SK-N-SH (cell line): ENCODE results near the gene NGF. TPM values are rescaled to one million over a fixed set of nuclear protein-coding genes. Genes with fewer than 3 reads are reported as not detected.
A peak's percentile ranks its signal among the peaks of the same experiment; 100 is the strongest.

Experiments
- CTCF ChIA-PET: fragments of 300-600, 350-600 bp; formaldehyde crosslinking; extraction: SDS; loops from one replicate; lab custom pipeline; 2021; lab: Yijun Ruan, JAX
- POLR2A ChIA-PET: fragments of 350-600 bp; sonication (Branson Sonifier 250); formaldehyde crosslinking; extraction: SDS; loops from one replicate; lab custom pipeline; 2020; ENCODE audit warnings: antibody characterized with exemption, inconsistent platforms; lab: Yijun Ruan, JAX
- DNase-seq: peaks from one replicate; pipeline ENCODE4 v3.0.0; 2012
- H2AFZ ChIP-seq: fragments of 200-600 bp; sonication (generic); 2 replicates; pipeline ENCODE4 v1.8.1; 2016; ENCODE audit warnings: antibody characterized with exemption, mild to moderate bottlenecking, low read depth
- H3F3A ChIP-seq: fragments of 200-600 bp; sonication (generic); replicated peaks from 2 replicates; pipeline ENCODE3; 2016; ENCODE audit warnings: antibody characterized with exemption, mild to moderate bottlenecking; ENCODE audit not compliant: insufficient read depth
- H3K27ac ChIP-seq, 2 experiments: fragments of 200-500 bp in 1 of 2; fragments of 200-600 bp in 1 of 2; sonication (Bioruptor generic) in 1 of 2; sonication (generic), shearing (Covaris generic) in 1 of 2; 2 replicates each; pipeline versions ENCODE4 v1.5.1 to v1.6.1; 2014 to 2016; ENCODE audit warnings: low read depth in 2 of 2, inconsistent platforms in 1 of 2, low read length in 1 of 2, mild to moderate bottlenecking in 1 of 2, mixed read lengths in 1 of 2
- H3K27me3 ChIP-seq: fragments of 200-600 bp; sonication (generic), shearing (Covaris generic); 2 replicates; pipeline ENCODE4 v1.6.1; 2016; ENCODE audit warnings: mixed run types; ENCODE audit not compliant: insufficient read depth
- H3K36me3 ChIP-seq, 2 experiments: fragments of 200-500 bp in 1 of 2; fragments of 200-600 bp in 1 of 2; sonication (Bioruptor generic) in 1 of 2; sonication (generic) in 1 of 2; replicated peaks in 1 of 2; 2 replicates each; pipeline versions ENCODE3 to v1.5.1; 2014 to 2016; ENCODE audit warnings: low read length in 1 of 2, mild to moderate bottlenecking in 1 of 2; ENCODE audit not compliant: insufficient read depth in 2 of 2, control insufficient read depth in 1 of 2
- H3K4me1 ChIP-seq, 2 experiments: fragments of 200-500 bp in 1 of 2; fragments of 200-600 bp in 1 of 2; sonication (Bioruptor generic) in 1 of 2; sonication (generic), shearing (Covaris generic) in 1 of 2; 2 replicates each; pipeline versions ENCODE4 v1.5.1 to v1.6.1; 2014 to 2016; ENCODE audit warnings: low read depth in 1 of 2, low read length in 1 of 2, mixed run types in 1 of 2; ENCODE audit not compliant: insufficient read depth in 2 of 2, control insufficient read depth in 1 of 2
- H3K4me2 ChIP-seq: fragments of 200-600 bp; sonication (generic), shearing (Covaris generic); 2 replicates; pipeline ENCODE4 v1.6.1; 2017; ENCODE audit warnings: mixed run types
- H3K4me3 ChIP-seq, 2 experiments: fragments of 200-500 bp in 1 of 2; fragments of 200-600 bp in 1 of 2; sonication (Bioruptor generic) in 1 of 2; sonication (generic), shearing (Covaris generic) in 1 of 2; 2 replicates each; pipeline versions ENCODE4 v1.5.1 to v1.8.1; 2014 to 2016; ENCODE audit warnings: low read depth in 2 of 2, inconsistent platforms in 1 of 2, low read length in 1 of 2, mild to moderate bottlenecking in 1 of 2, mixed read lengths in 1 of 2, moderate library complexity in 1 of 2
- H3K79me2 ChIP-seq: fragments of 200-600 bp; sonication (generic); 2 replicates; pipeline ENCODE4 v1.8.1; 2017; ENCODE audit warnings: mild to moderate bottlenecking; ENCODE audit not compliant: insufficient read depth
- H3K9ac ChIP-seq: fragments of 200-600 bp; sonication (generic); 2 replicates; pipeline ENCODE4 v1.6.1; 2017; ENCODE audit warnings: mixed run types
- H3K9me2 ChIP-seq: fragments of 200-600 bp; sonication (generic); 2 replicates; pipeline ENCODE4 v1.6.1; 2017; ENCODE audit warnings: mixed run types
- H3K9me3 ChIP-seq: fragments of 200-600 bp; sonication (generic); 2 replicates; pipeline ENCODE4 v1.6.1; 2017; ENCODE audit warnings: mixed run types, mild to moderate bottlenecking, moderate library complexity
- H4K20me1 ChIP-seq: fragments of 200-600 bp; sonication (generic); 2 replicates; pipeline ENCODE4 v1.6.1; 2017; ENCODE audit warnings: mild to moderate bottlenecking, mixed run types; ENCODE audit not compliant: insufficient read depth
- FOSL2 ChIP-seq: IDR thresholded peaks from 2 replicates; pipeline ENCODE4 v1.4.0; 2012; ENCODE audit warnings: low read depth, mild to moderate bottlenecking, moderate library complexity, borderline replicate concordance
- GABPA ChIP-seq: IDR thresholded peaks from 2 replicates; pipeline ENCODE4 v1.4.0; 2012; ENCODE audit warnings: low read depth, mild to moderate bottlenecking
- IRF3 ChIP-seq: fragments of 150-350 bp; IDR thresholded peaks from 2 replicates; pipeline ENCODE4 v1.6.1; 2016; ENCODE audit warnings: mild to moderate bottlenecking, low read depth, low read length
- NFIC ChIP-seq: IDR thresholded peaks from 2 replicates; pipeline ENCODE4 v1.4.0; 2012; ENCODE audit warnings: borderline replicate concordance
- NRF1 ChIP-seq: IDR thresholded peaks from 2 replicates; pipeline ENCODE4 v1.6.1; 2012; ENCODE audit warnings: low read depth, mild to moderate bottlenecking, low read length
- POLR2AphosphoS5 ChIP-seq: IDR thresholded peaks from 2 replicates; pipeline ENCODE4 v1.6.1; 2012; ENCODE audit warnings: low read depth, low read length
- RFX5 ChIP-seq: IDR thresholded peaks from 2 replicates; pipeline ENCODE4 v1.6.1; 2012; ENCODE audit warnings: mild to moderate bottlenecking, improper control_type of control experiment, low read length
- RXRA ChIP-seq: IDR thresholded peaks from 2 replicates; pipeline ENCODE4 v1.4.0; 2012; ENCODE audit warnings: low read depth, mild to moderate bottlenecking, borderline replicate concordance
- SMC3 ChIP-seq: IDR thresholded peaks from 2 replicates; pipeline ENCODE4 v1.6.1; 2012; ENCODE audit warnings: low read depth, low read length, improper control_type of control experiment
- USF2 ChIP-seq: fragments of 150-350 bp; IDR thresholded peaks from 2 replicates; pipeline ENCODE4 v1.6.1; 2017; ENCODE audit warnings: antibody characterized with exemption, low read length, low read depth, borderline replicate concordance
- ZBTB33 ChIP-seq: IDR thresholded peaks from 2 replicates; pipeline ENCODE4 v1.4.0; 2012; ENCODE audit warnings: low read depth, borderline replicate concordance
- WGBS: methylation state at CpG from one replicate; pipeline ENCODE4 v1.1.6; 2017; ENCODE audit warnings: low lambda C conversion rate; 5-methylcytosine and 5-hydroxymethylcytosine counted together
- polyA plus RNA-seq, 3 experiments: library from polyadenylated mRNA; depleted of rRNA; stranded (reverse); fragments of >200 nt; gene quantifications; 2 replicates each; pipeline ENCODE4 v1.2.3, GENCODE V29; 2012
- TF ChIP-seq, protein P1 (sequence below): fragments of 200-600 bp; sonication (generic); IDR thresholded peaks from 2 replicates; pipeline ENCODE4 v1.6.1; 2017; ENCODE audit warnings: antibody characterized with exemption, mild to moderate bottlenecking, moderate library complexity
- TF ChIP-seq, protein P2 (sequence below): IDR thresholded peaks from 2 replicates; pipeline ENCODE4 v1.4.0; 2012; ENCODE audit warnings: low read depth, borderline replicate concordance

The NGF gene
- polyA plus RNA-seq, 1 of the 3 experiments (the other 2 are of a cell fraction): 75.8 TPM

DNA sequence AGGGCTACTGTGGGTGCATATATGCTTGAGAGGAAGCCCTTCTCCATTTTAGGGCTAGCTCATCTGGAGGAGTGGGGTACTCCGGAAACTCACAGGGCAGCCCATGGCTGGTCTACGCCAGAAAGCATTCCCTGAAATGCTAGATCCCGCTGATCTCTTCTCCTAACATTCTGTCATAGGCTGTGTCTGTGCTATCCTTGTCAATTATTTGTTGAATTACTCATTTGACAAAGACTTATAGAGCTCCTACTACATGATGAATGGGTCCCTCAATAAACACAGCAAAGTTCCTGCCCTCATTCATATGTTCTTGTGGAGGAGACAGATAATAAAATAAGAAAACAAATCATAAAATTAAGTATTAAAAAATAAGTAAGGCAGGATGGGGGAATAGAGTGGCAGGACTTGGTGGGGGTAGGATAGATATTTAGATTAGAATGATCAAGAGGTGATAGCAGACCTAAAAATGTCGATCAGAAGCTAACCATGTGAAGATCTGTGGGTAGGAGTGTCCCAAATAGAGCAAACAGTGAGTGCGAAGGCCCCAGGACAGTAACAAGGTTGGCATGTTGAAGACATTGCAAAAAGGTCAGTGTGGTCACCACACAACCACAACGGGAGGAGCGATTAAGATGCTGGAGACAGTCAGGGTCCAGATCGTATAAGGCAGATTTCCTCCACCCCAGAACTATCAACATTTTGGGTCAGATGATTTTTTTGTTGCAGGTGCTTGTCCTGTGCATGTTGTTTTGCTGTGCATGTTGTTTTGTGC is 13.2 kb downstream of the NGF start:
- TF ChIP-seq RFX5 (no peak), SMC3 (no peak), NFIC (no peak), NRF1 (no peak), GABPA (no peak), IRF3 (no peak), ZBTB33 (no peak), FOSL2 (no peak), POLR2AphosphoS5 (no peak), USF2 (no peak), RXRA (no peak)
- TF ChIP-seq, protein P1, sequence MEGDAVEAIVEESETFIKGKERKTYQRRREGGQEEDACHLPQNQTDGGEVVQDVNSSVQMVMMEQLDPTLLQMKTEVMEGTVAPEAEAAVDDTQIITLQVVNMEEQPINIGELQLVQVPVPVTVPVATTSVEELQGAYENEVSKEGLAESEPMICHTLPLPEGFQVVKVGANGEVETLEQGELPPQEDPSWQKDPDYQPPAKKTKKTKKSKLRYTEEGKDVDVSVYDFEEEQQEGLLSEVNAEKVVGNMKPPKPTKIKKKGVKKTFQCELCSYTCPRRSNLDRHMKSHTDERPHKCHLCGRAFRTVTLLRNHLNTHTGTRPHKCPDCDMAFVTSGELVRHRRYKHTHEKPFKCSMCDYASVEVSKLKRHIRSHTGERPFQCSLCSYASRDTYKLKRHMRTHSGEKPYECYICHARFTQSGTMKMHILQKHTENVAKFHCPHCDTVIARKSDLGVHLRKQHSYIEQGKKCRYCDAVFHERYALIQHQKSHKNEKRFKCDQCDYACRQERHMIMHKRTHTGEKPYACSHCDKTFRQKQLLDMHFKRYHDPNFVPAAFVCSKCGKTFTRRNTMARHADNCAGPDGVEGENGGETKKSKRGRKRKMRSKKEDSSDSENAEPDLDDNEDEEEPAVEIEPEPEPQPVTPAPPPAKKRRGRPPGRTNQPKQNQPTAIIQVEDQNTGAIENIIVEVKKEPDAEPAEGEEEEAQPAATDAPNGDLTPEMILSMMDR: no peak
- TF ChIP-seq, protein P2, sequence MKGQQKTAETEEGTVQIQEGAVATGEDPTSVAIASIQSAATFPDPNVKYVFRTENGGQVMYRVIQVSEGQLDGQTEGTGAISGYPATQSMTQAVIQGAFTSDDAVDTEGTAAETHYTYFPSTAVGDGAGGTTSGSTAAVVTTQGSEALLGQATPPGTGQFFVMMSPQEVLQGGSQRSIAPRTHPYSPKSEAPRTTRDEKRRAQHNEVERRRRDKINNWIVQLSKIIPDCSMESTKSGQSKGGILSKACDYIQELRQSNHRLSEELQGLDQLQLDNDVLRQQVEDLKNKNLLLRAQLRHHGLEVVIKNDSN: no peak
- Histone ChIP-seq H3K9ac (no peak overlapping the region), H3F3A (peaks cover 9% of the 10 kb centered on the region), H3K36me3 (peaks cover 0 to 15% of the 10 kb centered on the region in 2 experiments), H4K20me1 (no peaks in the 10 kb centered on the region), H3K9me3 (no peaks in the 10 kb centered on the region), H3K27ac (peak overlapping the region in 1 of 2 experiments; percentile 64; a peak in 2 of 4 replicates), H3K4me3 (no peak overlapping the region), H3K9me2 (no peaks in the 10 kb centered on the region), H3K27me3 (no peaks in the 10 kb centered on the region), H3K79me2 (peaks cover 100% of the 10 kb centered on the region), H3K4me2 (no peak overlapping the region), H2AFZ (no peak overlapping the region), H3K4me1 (peaks cover 13 to 57% of the 10 kb centered on the region in 2 experiments; a peak in 3 of 4 replicates)
- no peak for DNase-seq
- CTCF ChIA-PET: interaction anchor here (0.6 to 0.7 kb wide), 2 partner anchors 65 to 79 kb away, joined by 3 to 4 read pairs; no protein-coding TSS in a partner anchor
- WGBS: 92% methylated on average over 8 of the region's 8 CpGs
- POLR2A ChIA-PET: no interaction called here
